Measurements from ENCODE around the gene CCDC12.

CCDC12 gene

GRCh38 chr3:46953234-46954010 is 23.1 kb downstream of the CCDC12 start:
- DNase-seq: peak; percentile 33

GRCh38 chr3:46952813-46953212 is 23.7 kb downstream of the CCDC12 start:
- no peak for DNase-seq

- no peak for DNase-seq
These were observed 25.8 kb downstream of the CCDC12 start for GRCh38 chr3:46950650-46951241.

GRCh38 chr3:46950177-46950576 is 26.4 kb downstream of the CCDC12 start:
- no peak for DNase-seq

- DNase-seq: peak; percentile 33
These were observed 27.5 kb downstream of the CCDC12 start for GRCh38 chr3:46948830-46949671.

GRCh38 chr3:46947981-46948791 is 28.4 kb downstream of the CCDC12 start:
- DNase-seq: peak; percentile 77

GRCh38 chr3:46947546-46947901 is 29.0 kb downstream of the CCDC12 start:
- peak; percentile 26 for DNase-seq

- DNase-seq: peak; percentile 83
These were observed 29.5 kb downstream of the CCDC12 start for GRCh38 chr3:46946856-46947545.

- DNase-seq: no peak
These were observed 30.1 kb downstream of the CCDC12 start for GRCh38 chr3:46946416-46946815.

- no peak for DNase-seq
These were observed 32.4 kb downstream of the CCDC12 start for GRCh38 chr3:46944191-46944590.

GRCh38 chr3:46943237-46944187 is 33.0 kb downstream of the CCDC12 start:
- DNase-seq: no peak

GRCh38 chr3:46942481-46943236 is 33.9 kb downstream of the CCDC12 start:
- no peak for DNase-seq

GRCh38 chr3:46942076-46942475 is 34.5 kb downstream of the CCDC12 start:
- DNase-seq: no peak

- no peak for DNase-seq
These were observed 36.7 kb downstream of the CCDC12 start for GRCh38 chr3:46939578-46940445.

- DNase-seq: no peak
These were observed 38.4 kb downstream of the CCDC12 start for GRCh38 chr3:46938118-46938517.

- no peak for DNase-seq
These were observed 39.8 kb downstream of the CCDC12 start for GRCh38 chr3:46936733-46937250.

- DNase-seq: no peak
These were observed 40.5 kb downstream of the CCDC12 start for GRCh38 chr3:46935989-46936558.

GRCh38 chr3:46935168-46935858 is 41.2 kb downstream of the CCDC12 start:
- DNase-seq: no peak

Measured in activated CD4-positive, alpha-beta T cell treated with anti-CD3 and anti-CD28 coated beads, Interleukin-2, Interleukin-6, amounts not matched to agents 100 ng/mL and 50 ng/mL, durations not matched to agents 16 hours and 8 hours (primary cell).